Panc1 (cell line): Measurements from ENCODE around the gene TACR1. TPM values are rescaled to one million over a fixed set of nuclear protein-coding genes. Genes with fewer than 3 reads are reported as not detected.

Experiments used
- ATAC-seq: fragments of 200-7000 bp; cut with Tn5 transposase; 2 replicates; pipeline ENCODE4 v1.9.1; 2020; ENCODE audit warnings: mild to moderate bottlenecking, moderate library complexity
- BruUV-seq: library from RNA; stranded (reverse); fragments of 400-500 nt; replicated peaks from 2 replicates; lab custom pipeline; 2021; lab: Mats Ljungman, UMichigan
- CTCF ChIA-PET: fragments of 300-600 bp; sonication (Branson Sonifier 250); formaldehyde crosslinking; loops from one replicate; lab custom pipeline; 2022; ENCODE audit warnings: antibody characterized with exemption; lab: Charles Lee
- POLR2A ChIA-PET: fragments of 300-600 bp; sonication (Branson Sonifier 250); formaldehyde crosslinking; loops from one replicate; lab custom pipeline; 2022; ENCODE audit warnings: antibody characterized with exemption; lab: Charles Lee
- DNase-seq: peaks from one replicate; pipeline ENCODE4 v3.0.0-alpha.2; 2010; ENCODE audit warnings: low read depth, low spot score
- H3K27ac ChIP-seq: 2 replicates; pipeline ENCODE4 v1.5.1; 2011; ENCODE audit warnings: mild to moderate bottlenecking, low read length, inconsistent platforms
- H3K27me3 ChIP-seq: fragments of 200-500 bp; sonication (Bioruptor generic); 2 replicates; pipeline ENCODE4 v1.6.0; 2014; ENCODE audit warnings: low read length, inconsistent platforms; ENCODE audit not compliant: control insufficient read depth, insufficient read depth
- H3K36me3 ChIP-seq: fragments of 200-500 bp; sonication (Bioruptor generic); 2 replicates; pipeline ENCODE4 v1.5.1; 2014; ENCODE audit warnings: inconsistent platforms, mild to moderate bottlenecking, low read length, moderate library complexity; ENCODE audit not compliant: control insufficient read depth, insufficient read depth
- H3K4me1 ChIP-seq: 2 replicates; pipeline ENCODE4 v1.5.1; 2011; ENCODE audit warnings: inconsistent platforms, mild to moderate bottlenecking, low read length, moderate library complexity; ENCODE audit not compliant: control insufficient read depth, insufficient read depth
- H3K4me3 ChIP-seq, 2 experiments: 2 replicates each; pipeline ENCODE4 v1.5.1; 2011 to 2012; ENCODE audit warnings: low read depth in 2 of 2, low read length in 2 of 2, mild to moderate bottlenecking in 2 of 2, inconsistent platforms in 1 of 2, moderate library complexity in 1 of 2
- H3K9me3 ChIP-seq: fragments of 200-500 bp; sonication (Bioruptor generic); 2 replicates; pipeline ENCODE4 v1.5.1; 2014; ENCODE audit warnings: low read depth, mild to moderate bottlenecking, inconsistent platforms, low read length, moderate library complexity; ENCODE audit not compliant: control insufficient read depth, insufficient read depth
- POLR2AphosphoS5 ChIP-seq: IDR thresholded peaks from 2 replicates; pipeline ENCODE4 v1.6.1; 2012; ENCODE audit warnings: mild to moderate bottlenecking, low read depth, low read length, moderate library complexity
- SIN3A ChIP-seq: IDR thresholded peaks from 2 replicates; pipeline ENCODE4 v1.6.1; 2012; ENCODE audit warnings: low read depth, mild to moderate bottlenecking, low read length, moderate library complexity, borderline replicate concordance; ENCODE audit not compliant: insufficient read depth
- TCF7L2 ChIP-seq: IDR thresholded peaks from 2 replicates; pipeline ENCODE4 v1.6.1; 2011; ENCODE audit warnings: mild to moderate bottlenecking, low read depth, low read length, inconsistent platforms
- in situ Hi-C: cut with HindIII; loops from 2 replicates; pipeline ENCODE4 v1.10.0; 2016; ENCODE audit warnings: low sequenced_read_pairs, low pct_unique_long_range_greater_than_20kb
- intact Hi-C: fragments of 100-400 bp; cut with micrococcal nuclease; formaldehyde crosslinking; loops from one replicate; pipeline ENCODE4 v1.10.0; 2022; ENCODE audit not compliant: unreplicated experiment
- total RNA-seq: library from RNA; stranded (reverse); gene quantifications from one replicate; pipeline ENCODE4 v1.2.1, GENCODE V29; 2021; ENCODE audit not compliant: unreplicated experiment
- TF ChIP-seq, protein P1 (sequence below): fragments of 450-650 bp; IDR thresholded peaks from 2 replicates; pipeline ENCODE4 v1.5.1; 2017; ENCODE audit warnings: mild to moderate bottlenecking
- TF ChIP-seq, protein P2 (sequence below), 2 experiments: IDR thresholded peaks; 2 replicates each; pipeline ENCODE4 v1.6.1; 2011 to 2012; ENCODE audit warnings: low read depth in 2 of 2, control low read depth in 1 of 2, low read length in 1 of 2, mild to moderate bottlenecking in 1 of 2, moderate library complexity in 1 of 2; ENCODE audit not compliant: insufficient read depth in 1 of 2

TACR1 gene
- total RNA-seq, 1 experiment from 2014 or later, result not detected

DNA sequence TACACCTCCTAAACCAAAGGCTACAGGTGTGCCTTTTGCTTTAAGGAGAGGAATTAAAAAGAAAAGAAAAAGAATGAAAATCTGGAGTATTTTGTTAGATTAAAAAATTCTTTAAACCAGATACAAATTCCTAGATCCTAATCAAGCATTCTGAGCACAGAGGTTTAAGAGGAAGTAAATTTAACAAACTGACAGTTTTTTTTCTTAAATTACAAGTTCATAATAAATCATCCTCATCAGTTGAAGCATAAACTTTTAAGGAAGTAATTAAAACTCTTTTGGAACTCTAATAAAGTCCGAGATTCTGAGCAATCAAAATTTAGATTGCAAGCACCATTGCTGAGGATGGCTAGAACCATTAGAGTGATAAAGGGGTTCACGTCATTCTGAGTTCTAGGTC is 165.8 kb downstream of the TACR1 start:
- no peak for ATAC-seq
- Histone ChIP-seq H3K27me3 (no peaks in the 10 kb centered on the region), H3K27ac (no peak overlapping the region), H3K36me3 (no peaks in the 10 kb centered on the region), H3K4me3 (no peak overlapping the region), H3K9me3 (no peaks in the 10 kb centered on the region), H3K4me1 (no peaks in the 10 kb centered on the region)
- TF ChIP-seq POLR2AphosphoS5 (no peak), TCF7L2 (no peak)
- POLR2A ChIA-PET, result no interaction called here
- CTCF ChIA-PET, result no interaction called here
- no peak for DNase-seq
- intact Hi-C loops (no loop called here), in situ Hi-C loops (no loop called here)
- BruUV-seq, result no TSS peak

DNA sequence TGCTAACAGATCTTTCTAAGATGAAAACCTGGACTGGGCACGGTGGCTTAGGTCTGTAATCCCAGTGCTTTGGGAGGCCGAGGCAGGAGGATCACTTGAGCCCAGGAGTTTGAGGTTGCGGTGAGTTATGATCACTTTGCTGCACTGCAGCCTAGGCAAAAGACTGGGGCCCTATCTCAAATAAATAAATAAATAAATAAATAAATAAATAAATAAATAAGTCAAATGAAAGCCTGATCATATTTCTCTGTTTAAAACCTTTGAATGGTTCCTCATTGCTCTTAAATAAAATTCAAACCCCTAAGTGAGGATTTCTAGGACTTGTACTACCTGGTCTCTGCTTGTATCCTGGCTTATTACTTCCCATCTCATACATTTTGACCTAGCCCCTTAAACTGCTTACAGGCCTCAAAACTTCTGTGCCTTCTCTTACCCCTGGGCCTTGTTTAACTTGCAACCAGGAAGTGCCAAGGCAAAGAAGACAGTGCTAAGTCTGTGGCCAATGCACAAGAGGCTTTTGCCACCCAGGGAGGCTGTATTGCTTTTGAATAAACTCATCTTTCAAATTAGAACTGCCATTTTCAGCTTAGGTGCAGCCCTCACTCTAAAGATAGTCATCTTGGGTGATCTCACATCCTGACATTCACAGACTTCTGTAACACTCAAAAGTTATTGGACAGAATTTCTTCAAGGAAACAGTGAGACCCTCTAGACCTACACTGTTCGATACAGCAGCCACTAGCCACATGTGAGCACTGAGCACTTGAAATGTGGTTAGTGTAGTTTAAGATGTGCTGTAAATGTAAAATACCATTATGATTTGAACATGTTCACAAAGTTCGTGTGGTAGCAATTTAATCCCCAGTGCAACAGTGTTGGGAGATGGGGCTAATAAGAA is 167.2 kb downstream of the TACR1 start:
- no peaks in the 10 kb centered on the region for H3K36me3 ChIP-seq
- intact Hi-C loops, result no loop called here
- no TSS peak for BruUV-seq
- H3K27me3 ChIP-seq, result no peaks in the 10 kb centered on the region
- no peak overlapping the region for H3K27ac ChIP-seq
- ChIA-PET POLR2A (no interaction called here), CTCF (no interaction called here)
- H3K9me3 ChIP-seq, result no peaks in the 10 kb centered on the region
- TF ChIP-seq POLR2AphosphoS5 (no peak), TCF7L2 (no peak), SIN3A (no peak)
- TF ChIP-seq, protein P1, sequence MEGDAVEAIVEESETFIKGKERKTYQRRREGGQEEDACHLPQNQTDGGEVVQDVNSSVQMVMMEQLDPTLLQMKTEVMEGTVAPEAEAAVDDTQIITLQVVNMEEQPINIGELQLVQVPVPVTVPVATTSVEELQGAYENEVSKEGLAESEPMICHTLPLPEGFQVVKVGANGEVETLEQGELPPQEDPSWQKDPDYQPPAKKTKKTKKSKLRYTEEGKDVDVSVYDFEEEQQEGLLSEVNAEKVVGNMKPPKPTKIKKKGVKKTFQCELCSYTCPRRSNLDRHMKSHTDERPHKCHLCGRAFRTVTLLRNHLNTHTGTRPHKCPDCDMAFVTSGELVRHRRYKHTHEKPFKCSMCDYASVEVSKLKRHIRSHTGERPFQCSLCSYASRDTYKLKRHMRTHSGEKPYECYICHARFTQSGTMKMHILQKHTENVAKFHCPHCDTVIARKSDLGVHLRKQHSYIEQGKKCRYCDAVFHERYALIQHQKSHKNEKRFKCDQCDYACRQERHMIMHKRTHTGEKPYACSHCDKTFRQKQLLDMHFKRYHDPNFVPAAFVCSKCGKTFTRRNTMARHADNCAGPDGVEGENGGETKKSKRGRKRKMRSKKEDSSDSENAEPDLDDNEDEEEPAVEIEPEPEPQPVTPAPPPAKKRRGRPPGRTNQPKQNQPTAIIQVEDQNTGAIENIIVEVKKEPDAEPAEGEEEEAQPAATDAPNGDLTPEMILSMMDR, result no peak
- TF ChIP-seq, protein P2, sequence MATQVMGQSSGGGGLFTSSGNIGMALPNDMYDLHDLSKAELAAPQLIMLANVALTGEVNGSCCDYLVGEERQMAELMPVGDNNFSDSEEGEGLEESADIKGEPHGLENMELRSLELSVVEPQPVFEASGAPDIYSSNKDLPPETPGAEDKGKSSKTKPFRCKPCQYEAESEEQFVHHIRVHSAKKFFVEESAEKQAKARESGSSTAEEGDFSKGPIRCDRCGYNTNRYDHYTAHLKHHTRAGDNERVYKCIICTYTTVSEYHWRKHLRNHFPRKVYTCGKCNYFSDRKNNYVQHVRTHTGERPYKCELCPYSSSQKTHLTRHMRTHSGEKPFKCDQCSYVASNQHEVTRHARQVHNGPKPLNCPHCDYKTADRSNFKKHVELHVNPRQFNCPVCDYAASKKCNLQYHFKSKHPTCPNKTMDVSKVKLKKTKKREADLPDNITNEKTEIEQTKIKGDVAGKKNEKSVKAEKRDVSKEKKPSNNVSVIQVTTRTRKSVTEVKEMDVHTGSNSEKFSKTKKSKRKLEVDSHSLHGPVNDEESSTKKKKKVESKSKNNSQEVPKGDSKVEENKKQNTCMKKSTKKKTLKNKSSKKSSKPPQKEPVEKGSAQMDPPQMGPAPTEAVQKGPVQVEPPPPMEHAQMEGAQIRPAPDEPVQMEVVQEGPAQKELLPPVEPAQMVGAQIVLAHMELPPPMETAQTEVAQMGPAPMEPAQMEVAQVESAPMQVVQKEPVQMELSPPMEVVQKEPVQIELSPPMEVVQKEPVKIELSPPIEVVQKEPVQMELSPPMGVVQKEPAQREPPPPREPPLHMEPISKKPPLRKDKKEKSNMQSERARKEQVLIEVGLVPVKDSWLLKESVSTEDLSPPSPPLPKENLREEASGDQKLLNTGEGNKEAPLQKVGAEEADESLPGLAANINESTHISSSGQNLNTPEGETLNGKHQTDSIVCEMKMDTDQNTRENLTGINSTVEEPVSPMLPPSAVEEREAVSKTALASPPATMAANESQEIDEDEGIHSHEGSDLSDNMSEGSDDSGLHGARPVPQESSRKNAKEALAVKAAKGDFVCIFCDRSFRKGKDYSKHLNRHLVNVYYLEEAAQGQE (IDR thresholded peaks at IDR 0.05; ENCODE audit: insufficient read depth in 1 of 2, low read depth in 2 of 2, low read length in 1 of 2), result no peak
- no peak for ATAC-seq
- no peaks in the 10 kb centered on the region for H3K4me1 ChIP-seq
- DNase-seq, result no peak
- in situ Hi-C loops, result no loop called here
- H3K4me3 ChIP-seq, result no peak overlapping the region

DNA sequence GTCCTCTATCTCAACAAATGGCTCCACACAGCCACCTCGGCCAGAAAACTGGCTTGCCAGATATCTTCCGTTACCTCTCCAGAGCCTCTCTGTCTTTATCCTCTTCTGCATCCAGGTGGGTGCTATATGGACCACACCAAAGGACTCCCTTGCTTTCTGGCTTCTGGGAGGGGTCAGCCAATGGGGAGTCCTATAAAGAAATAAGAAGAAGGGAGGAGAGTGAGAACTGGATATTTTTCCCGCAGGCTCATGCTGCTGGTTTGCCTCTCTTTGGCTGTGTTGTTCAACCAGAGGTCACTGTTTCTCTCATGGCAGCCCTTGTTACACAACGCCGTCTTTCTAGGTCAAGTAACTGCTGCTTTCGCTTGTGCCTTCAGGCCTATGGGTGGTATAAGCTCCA is 168.1 kb downstream of the TACR1 start:
- POLR2A ChIA-PET, result no interaction called here
- Histone ChIP-seq H3K27ac (no peak overlapping the region), H3K27me3 (no peaks in the 10 kb centered on the region), H3K4me3 (no peak overlapping the region), H3K36me3 (no peaks in the 10 kb centered on the region), H3K9me3 (no peaks in the 10 kb centered on the region), H3K4me1 (no peaks in the 10 kb centered on the region)
- intact Hi-C loops (no loop called here), in situ Hi-C loops (no loop called here)
- no TSS peak for BruUV-seq
- no peak for ATAC-seq
- no peak for DNase-seq
- CTCF ChIA-PET, result no interaction called here
- TF ChIP-seq, protein P1, result no peak
- TF ChIP-seq SIN3A, result no peak
